Measurements from ENCODE around the gene NAA25.
A peak's percentile ranks its signal among the peaks of the same experiment; 100 is the strongest.
"Not testable (repeated sequence)": the region's sequence is repeated elsewhere in the genome, so short reads cannot be mapped to it uniquely, and the experiment has no call there.

Gene NAA25

GRCh38 chr12:112116232-112117060 is 7.9 kb upstream of the NAA25 start:
- DNase-seq, result peak; percentile 57 to 75 (median 69)

DNA sequence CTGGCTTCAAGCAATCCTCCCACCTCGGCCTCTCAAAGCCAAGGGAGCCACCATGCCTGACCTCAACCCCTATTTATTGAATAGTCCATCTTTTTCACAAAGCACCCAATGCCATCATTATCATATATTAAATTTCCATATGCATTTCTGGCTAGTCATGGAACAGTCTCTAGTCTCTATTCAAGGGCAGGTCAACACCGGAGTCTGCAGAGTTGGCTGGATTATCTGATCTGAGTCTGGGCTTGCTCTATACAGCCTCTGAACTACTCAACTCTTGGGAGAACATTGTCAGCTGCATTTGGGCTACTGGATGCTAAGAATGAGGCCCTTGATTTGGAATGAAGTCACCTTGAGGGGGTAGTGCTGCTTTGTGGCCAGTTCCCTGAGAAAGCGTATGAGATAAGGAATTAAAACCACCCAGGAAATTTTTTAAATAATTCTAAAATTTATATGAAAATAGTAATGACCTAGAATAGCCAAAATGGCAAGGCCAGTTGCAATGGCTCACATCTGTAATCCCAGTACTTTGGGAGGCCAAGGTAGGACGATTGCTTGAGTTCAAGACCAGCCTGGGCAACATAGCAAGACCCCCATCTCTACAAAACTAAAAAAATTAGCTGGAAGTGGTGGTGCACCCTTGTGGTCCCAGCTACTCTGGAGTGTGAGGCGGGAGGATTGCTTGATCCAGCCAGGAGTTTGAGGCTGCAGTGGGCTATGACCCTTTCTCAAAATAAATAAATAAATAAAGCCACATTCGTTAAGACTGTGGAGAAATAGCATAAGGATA is 6.9 kb upstream of the NAA25 start:
- no peak for DNase-seq

- no peak for DNase-seq
Observed at GRCh38 chr12:112112409-112113133, 4.0 kb upstream of the NAA25 start.

DNA sequence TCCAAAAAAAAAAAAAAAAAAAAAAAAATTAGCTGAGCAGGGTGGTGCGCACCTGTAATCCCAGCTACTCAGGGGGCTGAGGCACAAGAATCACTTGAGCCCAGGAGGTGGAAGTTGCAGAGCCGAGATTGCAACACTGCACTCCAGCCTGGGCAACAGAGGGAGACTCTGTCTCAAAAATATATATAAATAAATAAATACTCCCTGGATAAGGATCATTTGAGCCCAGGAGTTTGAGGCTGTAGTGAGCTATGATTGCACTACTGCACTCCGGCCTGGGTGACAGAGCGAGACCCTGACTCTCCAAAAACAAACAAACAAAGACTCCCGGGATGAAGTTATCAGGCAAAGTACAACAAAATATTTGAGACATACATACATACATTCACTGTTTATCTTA is 3.3 kb upstream of the NAA25 start:
- DNase-seq, result no peak

GRCh38 chr12:112110787-112111662 is 2.4 kb upstream of the NAA25 start:
- DNase-seq, result not testable (repeated sequence)

GRCh38 chr12:112107306-112108201 is 1.0 kb downstream of the NAA25 start:
- DNase-seq, result peak; percentile 38 to 49 (median 49)

GRCh38 chr12:112105891-112106290 is 2.7 kb downstream of the NAA25 start:
- no peak for DNase-seq

- no peak for DNase-seq
Observed at GRCh38 chr12:112103758-112104503, 4.7 kb downstream of the NAA25 start.

DNA sequence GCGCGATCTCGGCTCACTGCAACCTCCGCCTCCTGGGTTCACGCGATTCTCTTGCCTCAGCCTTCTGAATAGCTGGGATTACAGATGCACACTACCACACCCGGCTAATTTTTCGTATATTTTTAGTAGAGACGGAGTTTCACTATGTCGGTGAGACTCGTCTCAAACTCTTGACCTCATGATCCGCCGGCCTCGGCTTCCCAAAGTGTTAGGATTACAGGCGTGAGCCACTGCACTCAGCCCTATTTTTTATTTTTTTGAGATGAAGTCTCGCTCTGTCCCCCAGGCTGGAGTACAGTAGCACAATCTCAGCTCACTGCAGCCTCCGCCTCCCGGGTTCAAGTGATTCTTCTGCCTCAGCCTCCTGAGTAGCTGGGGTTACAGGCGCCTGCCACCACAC is 5.8 kb downstream of the NAA25 start:
- not testable (repeated sequence) for DNase-seq

GRCh38 chr12:112102127-112102526 is 6.5 kb downstream of the NAA25 start:
- no peak for DNase-seq

GRCh38 chr12:112100500-112100899 is 8.1 kb downstream of the NAA25 start:
- not testable (repeated sequence) for DNase-seq

GRCh38 chr12:112097641-112098040 is 10.9 kb downstream of the NAA25 start:
- no peak for DNase-seq

DNA sequence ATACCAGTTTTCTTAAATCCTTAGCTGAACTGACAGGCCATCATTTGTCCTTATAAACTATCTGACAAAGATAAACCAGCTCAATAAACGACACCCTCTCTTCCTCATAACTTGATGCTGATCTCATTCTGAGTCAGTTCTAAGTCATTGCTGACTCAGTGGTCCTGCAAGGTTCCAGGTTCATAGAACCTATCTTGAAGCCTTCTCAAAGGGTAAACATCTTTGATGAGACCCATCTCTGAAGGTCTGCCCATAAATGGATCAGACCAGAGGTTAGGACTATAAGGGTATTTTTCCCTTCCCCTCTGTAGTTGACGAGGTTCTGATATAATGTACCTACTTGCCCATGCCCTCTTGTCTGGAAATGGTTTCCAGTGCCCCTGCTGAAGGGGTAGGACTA is 11.9 kb downstream of the NAA25 start:
- DNase-seq, result peak; percentile 68 to 86 (median 75)

GRCh38 chr12:112096070-112096469 is 12.5 kb downstream of the NAA25 start:
- DNase-seq, result peak; percentile 73 to 89 (median 86)

GRCh38 chr12:112091563-112091962 is 17.0 kb downstream of the NAA25 start:
- DNase-seq, result no peak

GRCh38 chr12:112087851-112088250 is 20.7 kb downstream of the NAA25 start:
- DNase-seq, result no peak

DNA sequence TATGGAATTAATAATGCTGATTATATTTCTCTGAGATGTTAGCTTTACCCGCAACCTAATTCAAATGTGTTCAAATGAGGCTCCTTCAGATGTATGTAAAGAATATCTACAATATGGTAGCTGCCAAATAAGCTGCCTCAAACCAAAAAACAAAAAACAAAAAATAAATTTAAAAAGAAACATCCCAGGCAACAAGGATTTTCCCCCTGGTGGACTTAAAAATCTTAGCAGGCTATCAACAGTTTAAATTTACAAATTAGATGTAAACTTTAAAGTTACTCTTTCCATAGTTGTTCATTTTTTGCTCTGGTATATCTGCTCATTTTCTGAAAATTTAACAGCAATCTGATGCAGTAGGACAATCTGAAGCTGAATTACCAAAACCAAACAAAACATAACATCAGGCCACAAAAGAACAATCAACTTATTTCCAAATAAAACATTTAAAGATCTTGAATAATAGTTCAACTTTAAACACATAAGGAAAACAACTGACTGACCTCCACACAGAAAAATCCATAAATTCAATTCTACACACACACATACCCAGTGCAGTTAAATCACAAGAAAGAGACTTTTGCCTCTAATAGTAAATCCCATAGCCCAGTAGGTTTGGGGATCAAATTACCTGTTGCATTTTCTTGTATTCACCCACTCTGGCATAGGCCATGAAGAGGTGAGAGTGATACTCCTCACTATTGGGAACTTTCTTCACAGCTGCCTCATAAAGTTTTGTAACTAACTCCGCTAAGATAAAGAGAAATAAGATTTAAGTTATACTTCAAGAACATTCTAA is 21.3 kb downstream of the NAA25 start:
- no peak for DNase-seq

- DNase-seq, result no peak
Observed at GRCh38 chr12:112066566-112066965, 42.0 kb downstream of the NAA25 start.

DNA sequence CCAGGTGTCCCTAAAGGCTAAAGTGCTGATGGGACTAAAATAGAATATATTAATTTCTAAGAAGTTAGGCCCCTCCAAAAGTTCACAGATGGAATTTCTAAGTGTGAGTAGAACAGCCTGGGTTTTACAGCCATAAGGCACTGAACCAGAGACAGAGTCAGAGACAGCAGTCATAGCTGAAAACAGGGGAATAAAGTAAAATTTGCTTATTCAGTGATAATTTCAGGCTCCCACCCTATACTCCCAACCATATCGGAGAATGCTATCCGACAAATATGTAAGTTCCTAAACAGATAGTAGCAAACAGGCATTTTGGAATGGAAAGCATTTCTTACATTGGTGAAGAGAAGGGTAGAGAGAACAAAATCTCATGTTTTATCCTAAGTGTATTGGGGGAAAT is 45.3 kb downstream of the NAA25 start:
- no peak for DNase-seq

- no peak for DNase-seq
Observed at GRCh38 chr12:112061137-112061536, 47.4 kb downstream of the NAA25 start.
